Fibroblast of lung (primary cell): ENCODE results near the gene PLEKHA1.

ENCODE experiments used
- EZH2 ChIP-seq: IDR thresholded peaks from 2 replicates; pipeline ENCODE4 v1.5.1; 2012; ENCODE audit warnings: low read length, control low read depth, mild to moderate bottlenecking; ENCODE audit errors: missing control alignments
- TF ChIP-seq, protein P1 (sequence below), 2 donors: IDR thresholded peaks in 1 of 2; conservative IDR thresholded peaks in 1 of 2; 1 replicate in 1 of 2; 2 replicates in 1 of 2; pipeline ENCODE4 v1.5.1; 2011 to 2012; ENCODE audit warnings: low read length in 2 of 2, control low read depth in 1 of 2, inconsistent platforms in 1 of 2, low read depth in 1 of 2, mild to moderate bottlenecking in 1 of 2

DNA sequence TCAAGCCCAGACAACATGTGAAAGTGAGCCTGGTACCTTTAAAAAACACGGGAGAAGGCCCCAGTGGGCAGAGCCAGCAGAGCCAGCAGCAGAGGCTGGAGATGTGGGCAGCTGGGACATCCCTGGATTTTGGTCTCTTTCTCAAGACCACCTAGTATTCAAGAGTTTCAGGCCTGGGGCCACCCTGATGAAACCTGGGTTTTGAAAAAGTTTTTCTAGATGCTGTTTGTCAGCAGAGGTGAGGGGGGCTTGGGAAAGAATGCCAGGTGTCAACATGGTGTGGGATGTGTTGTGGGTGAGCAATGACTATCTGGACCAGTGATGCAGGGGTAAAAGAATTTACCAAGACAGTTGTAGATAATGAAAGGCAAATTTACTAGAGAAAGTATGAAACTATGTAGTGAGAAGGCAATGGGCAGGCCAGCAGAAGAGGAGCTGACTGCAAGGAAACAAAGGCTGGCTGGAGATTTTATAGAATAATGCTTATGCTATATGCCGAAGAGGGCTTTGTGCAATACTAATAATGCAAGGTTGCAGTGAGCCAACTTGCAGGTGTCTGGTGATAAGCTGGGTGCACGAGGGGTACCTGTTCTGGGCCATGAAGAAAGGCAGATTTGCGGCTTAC lies 28.1 kb upstream of the PLEKHA1 start:
- TF ChIP-seq, protein P1, sequence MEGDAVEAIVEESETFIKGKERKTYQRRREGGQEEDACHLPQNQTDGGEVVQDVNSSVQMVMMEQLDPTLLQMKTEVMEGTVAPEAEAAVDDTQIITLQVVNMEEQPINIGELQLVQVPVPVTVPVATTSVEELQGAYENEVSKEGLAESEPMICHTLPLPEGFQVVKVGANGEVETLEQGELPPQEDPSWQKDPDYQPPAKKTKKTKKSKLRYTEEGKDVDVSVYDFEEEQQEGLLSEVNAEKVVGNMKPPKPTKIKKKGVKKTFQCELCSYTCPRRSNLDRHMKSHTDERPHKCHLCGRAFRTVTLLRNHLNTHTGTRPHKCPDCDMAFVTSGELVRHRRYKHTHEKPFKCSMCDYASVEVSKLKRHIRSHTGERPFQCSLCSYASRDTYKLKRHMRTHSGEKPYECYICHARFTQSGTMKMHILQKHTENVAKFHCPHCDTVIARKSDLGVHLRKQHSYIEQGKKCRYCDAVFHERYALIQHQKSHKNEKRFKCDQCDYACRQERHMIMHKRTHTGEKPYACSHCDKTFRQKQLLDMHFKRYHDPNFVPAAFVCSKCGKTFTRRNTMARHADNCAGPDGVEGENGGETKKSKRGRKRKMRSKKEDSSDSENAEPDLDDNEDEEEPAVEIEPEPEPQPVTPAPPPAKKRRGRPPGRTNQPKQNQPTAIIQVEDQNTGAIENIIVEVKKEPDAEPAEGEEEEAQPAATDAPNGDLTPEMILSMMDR (conservative IDR thresholded peaks at IDR 0.05 in 1 of 2, IDR thresholded peaks at IDR 0.05 in 1 of 2; ENCODE audit: low read depth in 1 of 2, low read length in 2 of 2), result no peak
- TF ChIP-seq EZH2, result no peak
